ENCODE data around the gene RSPH6A.

DNA sequence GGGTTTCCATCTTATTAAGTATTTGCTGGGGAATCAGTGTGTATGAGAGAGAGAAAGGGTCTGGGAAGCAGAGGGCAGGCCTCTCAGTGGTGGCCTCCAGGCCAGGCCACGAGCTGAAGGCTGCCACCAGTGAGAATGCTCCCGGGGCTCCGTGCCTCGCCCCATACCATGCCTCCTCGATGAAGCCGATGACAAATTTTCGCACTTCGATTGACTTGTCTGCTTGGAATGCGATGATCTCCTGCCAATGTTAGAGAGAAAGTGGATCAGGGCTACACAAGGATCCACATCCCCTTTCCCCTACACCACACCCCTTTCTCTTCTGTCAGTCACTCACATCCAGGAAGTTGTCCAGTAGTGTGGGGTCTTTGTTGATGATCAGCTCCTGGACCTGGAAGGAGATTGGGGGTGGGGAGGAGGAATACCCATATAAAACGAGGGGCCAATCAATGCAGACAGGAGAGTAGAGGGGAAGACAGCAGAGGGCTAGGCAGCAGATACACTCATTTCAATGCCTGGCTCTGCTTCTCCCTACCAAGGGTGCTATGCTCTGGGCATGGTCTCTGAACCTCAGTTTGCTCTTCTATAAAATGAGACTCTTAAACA, 37.1 kb upstream of the RSPH6A start:
- TF ChIP-seq, protein P1, sequence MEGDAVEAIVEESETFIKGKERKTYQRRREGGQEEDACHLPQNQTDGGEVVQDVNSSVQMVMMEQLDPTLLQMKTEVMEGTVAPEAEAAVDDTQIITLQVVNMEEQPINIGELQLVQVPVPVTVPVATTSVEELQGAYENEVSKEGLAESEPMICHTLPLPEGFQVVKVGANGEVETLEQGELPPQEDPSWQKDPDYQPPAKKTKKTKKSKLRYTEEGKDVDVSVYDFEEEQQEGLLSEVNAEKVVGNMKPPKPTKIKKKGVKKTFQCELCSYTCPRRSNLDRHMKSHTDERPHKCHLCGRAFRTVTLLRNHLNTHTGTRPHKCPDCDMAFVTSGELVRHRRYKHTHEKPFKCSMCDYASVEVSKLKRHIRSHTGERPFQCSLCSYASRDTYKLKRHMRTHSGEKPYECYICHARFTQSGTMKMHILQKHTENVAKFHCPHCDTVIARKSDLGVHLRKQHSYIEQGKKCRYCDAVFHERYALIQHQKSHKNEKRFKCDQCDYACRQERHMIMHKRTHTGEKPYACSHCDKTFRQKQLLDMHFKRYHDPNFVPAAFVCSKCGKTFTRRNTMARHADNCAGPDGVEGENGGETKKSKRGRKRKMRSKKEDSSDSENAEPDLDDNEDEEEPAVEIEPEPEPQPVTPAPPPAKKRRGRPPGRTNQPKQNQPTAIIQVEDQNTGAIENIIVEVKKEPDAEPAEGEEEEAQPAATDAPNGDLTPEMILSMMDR (conservative IDR thresholded peaks at IDR 0.05 in 1 of 2, IDR thresholded peaks at IDR 0.05 in 1 of 2; ENCODE audit: low read depth in 1 of 2, low read length in 2 of 2): no peak
- no peak for TF ChIP-seq EZH2 (IDR thresholded peaks at IDR 0.05; ENCODE audit: low read length, missing control alignments)

All from fibroblast of lung (primary cell).